HG03342 (cell line): Measurements from ENCODE around the gene FAM200A.
A peak's percentile ranks its signal among the peaks of the same experiment; 100 is the strongest.
"Not testable (repeated sequence)": the region's sequence is repeated elsewhere in the genome, so short reads cannot be mapped to it uniquely, and the experiment has no call there.

ENCODE experiments used
- ATAC-seq: cut with Tn5 transposase; IDR thresholded peaks from one replicate; pipeline ENCODE4 v1.9.1; 2021; ENCODE audit warnings: mild to moderate bottlenecking, moderate library complexity; ENCODE audit not compliant: unreplicated experiment

Gene FAM200A

DNA sequence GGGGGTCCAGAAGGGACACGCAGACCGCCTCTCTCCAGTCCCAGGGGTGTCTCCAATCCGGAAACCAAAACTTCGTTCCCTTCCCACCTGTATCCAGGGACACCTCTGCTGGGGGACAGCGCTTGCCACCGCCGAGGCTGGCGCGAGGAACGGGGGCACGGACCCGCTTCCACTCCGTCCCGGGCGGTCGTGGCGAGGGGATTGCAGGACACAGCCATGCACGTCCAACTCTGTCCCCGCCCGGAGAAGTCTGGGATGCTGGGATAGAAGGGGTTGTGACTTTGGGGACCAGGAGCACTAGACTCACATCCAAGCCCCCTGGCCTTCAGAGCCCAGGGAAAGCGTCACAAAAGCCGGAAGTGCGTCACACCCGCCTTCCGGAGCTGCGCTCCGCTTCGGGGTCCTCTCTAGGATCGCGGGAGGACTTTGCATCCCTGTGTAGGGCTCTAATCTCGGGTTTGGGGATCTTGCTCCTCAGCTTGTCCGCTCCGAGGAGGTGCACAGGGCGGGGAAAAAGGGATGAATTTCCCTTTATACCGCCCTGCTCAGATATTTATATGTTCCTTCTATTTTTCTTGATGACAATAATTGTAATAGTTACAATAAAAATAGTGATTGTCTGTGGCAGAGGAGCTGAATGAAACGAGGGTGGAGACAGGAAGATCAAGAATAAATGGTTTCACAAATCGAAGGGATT, at the start of gene FAM200A:
FAM200A (minus strand) TSS at position 348 of the 697 bp plus-strand sequence. CDS start 3,707 bp downstream, outside the sequence.
- ATAC-seq: peak; percentile 94

DNA sequence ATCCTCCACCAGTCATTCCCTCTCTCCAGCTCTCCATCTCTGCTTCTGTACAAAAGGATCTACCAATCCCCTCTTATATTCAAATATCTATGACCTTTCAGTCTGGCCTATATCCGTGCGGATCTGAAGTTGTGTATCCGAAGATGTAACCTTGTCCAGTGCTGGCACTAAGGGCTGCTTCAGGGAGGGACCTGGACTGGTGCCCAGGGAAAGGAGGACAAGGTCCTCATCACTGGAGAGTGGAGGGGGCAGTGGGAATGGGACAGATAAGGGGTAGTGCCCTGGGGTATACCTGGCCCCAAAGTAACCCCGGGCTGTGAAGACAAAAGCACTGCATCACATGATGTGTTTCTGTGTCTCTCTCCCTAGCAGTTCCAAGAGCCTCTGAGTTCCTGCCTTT, 47.9 kb upstream of the FAM200A start:
- ATAC-seq: no peak

DNA sequence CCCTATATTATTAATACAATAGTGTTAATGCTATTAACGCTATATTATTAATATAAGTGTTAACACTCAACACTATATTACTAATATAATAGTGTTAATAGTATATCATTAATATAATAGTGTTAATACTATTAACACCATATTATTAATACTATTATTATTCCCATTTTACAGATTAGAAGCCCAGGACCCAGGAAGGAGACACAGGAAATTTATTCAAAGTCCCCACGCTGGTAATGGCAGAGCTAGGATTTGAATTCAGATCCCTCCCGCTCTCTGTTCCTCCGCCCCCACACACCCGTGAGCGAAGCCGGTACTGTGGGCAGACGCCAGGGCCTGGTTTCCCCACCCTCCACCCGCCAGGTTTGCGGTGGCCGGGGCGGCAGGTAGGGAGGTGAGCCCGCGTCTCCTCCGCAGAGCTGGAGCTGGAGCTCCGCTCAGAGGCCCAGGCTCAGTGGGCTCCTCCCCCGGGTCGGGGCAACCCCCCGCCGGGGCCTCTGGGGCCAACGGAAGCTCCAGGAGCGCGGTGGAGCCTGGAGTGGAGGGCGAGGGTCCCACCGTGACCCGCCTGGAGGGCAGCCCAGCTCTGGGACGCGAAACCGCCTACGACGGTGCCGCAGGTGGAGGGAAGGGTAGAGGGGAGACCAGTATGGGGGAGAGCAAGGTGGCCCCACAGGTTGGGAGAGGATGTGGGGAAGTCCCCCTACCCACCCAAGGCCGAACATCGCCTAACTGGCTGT, 46.0 kb upstream of the FAM200A start, which contains the start of gene TMEM225B:
TMEM225B (plus strand) TSS at position 506 of the 740 bp plus-strand sequence. CDS start 6,122 bp downstream, outside the sequence.
- no peak for ATAC-seq

DNA sequence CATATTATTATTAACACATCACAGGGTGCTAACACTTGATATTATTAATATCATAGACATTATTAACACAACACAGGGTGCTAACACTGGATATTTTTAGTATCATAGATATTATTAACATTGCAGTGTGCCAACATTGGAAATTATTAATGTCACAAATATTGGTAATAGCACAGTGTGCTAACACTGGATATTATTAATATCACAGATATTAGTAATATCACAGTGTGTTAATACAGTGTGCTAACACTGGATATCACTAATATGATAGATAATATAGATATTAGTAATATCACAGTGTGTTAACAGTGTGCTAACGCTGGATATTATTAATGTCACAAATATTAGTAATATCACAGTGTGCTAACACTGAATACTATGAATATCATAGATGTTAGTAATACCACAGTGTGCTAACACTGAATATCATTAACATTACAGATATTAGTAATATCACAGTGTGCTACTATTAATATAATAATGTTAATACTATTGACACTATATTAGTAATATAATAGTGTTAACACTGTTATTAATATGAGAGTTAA, 44.6 kb upstream of the FAM200A start:
- ATAC-seq: no peak

DNA sequence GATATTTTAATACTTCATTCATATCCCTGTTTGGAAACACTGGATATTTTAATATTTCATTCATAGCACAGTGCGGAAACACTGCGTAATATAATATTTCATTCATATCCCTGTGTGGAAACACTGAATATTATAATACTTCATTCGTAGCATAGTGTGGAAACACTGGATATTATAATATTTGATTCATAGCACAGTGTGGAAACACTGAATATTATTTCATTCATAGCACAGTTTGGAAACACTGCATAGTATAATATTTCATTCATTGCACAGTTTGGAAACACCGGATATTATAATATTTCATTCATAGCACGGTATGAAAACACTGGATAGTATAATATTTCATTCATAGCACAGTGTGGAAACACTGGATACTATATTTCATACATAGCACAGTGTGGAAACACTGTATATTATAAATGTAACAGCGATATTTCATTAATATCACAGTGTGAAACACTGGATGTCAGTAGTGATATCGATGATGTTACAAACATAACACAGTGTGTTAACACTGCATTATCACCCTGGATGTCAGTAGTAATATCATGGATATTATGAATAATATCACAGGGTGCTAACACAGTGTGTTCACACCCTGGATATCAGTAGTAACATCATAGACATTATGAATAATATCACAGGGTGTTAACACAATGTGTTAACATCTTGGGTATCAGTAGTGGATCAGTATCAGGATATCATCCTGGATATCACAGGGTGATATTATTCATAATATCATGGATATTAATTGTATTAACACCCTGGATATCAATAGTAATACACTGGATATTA, 43.2 kb upstream of the FAM200A start:
- ATAC-seq: no peak

DNA sequence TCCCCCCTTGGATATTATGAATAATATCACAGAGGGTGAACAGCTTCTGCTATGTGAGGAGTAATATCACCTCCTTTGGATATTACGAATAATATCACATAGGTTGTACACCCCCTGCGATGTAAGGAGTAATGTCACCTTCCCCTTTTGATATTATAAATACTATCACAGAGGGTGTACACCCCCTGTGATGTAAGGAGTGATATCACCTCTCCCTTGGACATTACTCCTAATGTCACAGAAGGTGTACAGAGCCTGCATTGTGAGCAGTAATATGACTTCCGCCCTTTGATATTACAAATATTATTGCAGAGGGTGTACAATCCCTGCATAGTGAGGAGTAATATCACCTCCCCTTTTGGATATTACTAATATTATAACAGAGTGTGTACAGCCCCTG, 37.0 kb upstream of the FAM200A start:
- ATAC-seq: no peak

DNA sequence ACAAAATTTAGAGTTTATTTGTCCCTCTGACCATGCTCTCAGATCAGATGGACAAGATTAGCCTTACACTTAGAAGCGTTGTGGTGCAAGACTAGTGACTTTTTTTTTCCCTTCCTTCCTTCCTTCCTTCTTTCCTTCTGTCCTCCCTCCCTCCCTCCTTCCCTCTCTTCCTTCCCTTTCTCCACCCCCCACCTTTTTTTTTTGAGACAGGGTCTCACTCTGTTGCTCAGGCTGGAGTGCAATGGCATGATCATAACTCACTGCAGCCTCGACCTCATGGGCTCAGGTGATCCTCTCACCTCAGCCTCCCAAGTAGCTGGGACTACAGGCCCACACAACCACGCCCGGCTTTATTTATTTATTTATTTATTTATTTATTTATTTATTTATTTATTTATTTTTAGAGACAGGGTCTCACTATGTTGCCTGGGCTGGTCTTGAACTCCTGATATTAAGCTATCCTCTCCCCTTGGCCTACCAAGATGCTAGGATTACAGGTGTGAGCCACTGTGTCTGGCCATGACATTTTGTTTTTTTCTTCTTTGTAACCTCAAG, 28.9 kb upstream of the FAM200A start:
- ATAC-seq: not testable (repeated sequence)

DNA sequence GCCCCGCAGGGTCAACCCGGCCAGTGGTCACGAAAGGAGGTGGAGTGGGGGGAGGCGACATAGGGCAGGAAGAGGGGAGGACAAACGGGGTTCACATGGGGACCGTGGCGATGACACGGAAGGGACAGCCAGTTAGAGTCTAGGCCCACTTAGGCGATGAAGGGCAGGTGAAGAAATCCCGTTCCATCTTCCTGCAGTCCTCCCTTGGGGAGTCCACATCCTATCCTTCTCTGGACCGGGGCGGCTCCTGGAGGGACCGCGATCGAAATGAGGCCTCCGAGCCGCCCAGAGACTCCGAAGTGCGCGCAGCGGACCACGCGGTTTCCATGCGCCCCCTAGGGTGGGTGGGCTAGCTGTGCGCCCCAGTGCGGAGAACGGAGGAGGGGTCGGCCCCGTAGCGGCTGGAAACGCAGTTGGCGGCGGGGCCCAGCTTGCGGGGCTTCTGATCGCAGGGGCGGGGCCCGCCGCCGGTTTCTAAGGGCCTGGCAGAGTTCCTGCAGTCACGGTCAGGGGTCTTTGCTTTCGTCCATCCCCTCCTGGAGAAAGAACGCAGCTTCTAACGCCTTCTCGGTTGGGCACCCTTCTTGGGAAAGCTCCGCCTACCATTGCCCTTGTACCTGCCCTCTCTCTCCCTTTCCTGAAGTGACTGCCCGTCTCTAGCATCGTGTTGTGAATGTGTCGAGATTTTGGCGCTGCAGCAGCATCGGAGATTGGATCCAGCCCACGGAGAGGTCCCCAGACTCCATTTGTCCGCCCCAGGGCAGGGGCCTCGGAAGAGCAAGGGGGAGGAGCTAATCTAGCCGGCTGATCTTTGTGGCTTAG, 28.3 kb upstream of the FAM200A start:
- no peak for ATAC-seq

DNA sequence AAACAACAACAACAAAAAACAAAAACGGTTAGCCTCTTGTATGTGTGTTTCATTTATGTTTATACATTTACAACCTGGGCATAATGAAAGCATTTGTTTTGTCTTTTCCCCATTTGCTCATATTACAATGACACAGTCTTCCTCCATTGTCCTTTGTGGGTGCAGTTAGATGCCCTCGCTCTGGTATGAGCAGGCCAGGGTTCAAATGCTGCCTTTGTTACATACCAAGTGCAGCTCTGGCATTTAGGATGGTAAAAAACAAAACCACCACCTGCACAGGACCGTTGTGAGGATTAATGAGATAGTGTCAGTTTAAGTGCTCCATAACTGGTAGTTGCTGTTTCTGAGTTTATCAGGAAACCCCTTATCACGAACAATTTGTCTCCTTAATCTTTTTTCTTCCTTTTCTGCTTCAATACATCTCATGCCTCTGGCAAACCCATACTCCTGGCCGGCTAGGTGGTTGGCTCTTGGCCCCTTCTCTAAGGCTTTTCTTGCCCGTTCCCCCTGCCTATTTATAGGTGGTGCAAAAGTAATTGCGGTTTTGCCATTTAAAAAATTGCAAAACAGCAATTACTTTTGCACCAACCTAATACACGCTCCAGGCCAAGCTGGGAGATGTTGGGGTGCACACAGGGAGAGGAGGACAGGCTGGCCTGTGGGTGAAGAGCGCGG, 27.5 kb upstream of the FAM200A start:
- no peak for ATAC-seq

DNA sequence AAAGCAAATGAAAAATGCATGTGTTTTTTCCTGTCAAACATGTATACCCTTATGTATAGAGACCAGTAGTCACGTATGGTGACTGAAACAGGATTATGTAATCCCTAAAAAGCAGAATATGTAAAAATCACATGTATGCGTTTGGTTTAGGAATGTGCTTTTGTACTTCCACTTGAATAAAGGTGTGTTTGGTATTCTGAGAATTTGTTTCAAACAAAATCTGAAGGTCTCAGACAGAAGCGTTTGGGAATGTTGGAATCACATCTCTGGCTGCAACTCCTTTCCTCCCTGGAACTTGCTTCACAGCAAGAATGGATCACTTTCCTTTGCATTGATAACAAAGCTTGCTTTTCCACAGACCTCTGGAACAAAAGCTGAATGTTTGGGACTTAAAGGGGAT, 24.3 kb upstream of the FAM200A start:
- no peak for ATAC-seq

DNA sequence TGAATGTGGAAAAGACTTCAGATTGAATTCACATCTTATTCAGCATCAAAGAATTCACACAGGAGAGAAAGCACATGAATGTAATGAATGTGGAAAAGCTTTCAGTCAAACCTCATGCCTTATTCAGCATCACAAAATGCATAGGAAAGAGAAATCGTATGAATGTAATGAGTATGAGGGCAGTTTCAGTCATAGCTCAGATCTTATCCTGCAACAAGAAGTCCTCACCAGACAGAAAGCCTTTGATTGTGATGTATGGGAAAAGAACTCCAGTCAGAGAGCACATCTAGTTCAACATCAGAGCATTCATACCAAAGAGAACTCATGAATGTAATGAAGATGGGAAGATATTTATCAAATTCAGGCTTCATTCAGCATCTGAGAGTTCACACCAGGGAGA, 21.3 kb upstream of the FAM200A start:
- ATAC-seq: no peak

DNA sequence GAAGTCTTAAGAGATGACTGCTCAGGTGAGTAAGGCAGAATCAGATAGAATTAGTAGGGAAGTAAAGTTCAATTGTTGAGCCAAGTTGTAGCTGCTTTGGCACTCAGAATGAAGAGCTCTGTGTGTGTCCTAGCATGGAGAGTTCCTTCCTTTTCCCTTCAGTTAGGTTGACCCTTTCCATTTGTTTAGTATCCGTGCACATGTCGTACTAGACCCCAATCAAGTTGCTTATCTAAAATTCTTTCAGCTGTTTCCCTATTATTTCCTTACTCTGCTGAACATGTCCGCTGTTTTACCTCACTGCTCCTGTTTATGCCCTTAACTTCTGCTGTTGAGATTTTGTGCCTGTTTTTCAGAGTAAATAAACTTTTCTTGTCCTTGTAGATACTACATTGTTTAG, 19.9 kb upstream of the FAM200A start:
- ATAC-seq: no peak

DNA sequence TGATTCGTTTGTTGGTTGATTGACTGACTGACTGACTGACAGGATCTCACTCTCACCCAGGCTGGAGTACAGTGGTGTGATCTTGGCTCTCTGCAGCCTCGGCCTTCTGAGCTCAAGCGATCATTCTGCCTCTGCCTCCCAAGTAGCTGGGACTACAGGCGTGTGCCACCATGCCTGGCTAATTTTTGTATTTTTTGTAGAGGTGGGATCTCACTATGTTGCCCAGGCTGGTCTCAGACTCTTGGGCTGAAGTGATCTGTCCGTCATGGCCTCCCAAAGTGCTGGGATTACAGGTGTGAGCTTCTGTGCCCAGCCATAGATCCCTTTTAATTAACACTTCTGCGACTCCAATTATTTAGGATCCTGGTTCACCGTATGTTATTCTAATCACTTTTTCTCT, 16.9 kb upstream of the FAM200A start:
- not testable (repeated sequence) for ATAC-seq

DNA sequence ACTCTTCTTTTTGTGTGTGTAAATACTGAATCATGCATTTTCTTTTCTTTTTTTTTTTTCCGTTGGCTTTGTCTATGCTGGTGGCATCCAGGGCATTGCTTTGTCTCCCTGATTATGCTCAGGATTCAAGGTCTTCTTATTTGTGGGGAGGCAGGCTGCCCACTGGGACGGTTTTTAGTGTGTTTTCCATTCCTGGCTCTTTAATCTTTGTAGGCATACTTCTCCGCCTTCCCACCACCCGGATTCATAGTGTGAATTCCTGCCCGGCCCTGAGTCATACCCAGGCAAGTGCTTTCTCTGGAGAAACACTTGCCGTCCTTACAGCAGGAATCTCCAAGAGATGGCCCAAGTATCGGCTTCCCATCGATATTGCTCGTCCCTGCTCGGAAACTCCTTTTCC, 11.7 kb upstream of the FAM200A start:
- ATAC-seq: no peak

DNA sequence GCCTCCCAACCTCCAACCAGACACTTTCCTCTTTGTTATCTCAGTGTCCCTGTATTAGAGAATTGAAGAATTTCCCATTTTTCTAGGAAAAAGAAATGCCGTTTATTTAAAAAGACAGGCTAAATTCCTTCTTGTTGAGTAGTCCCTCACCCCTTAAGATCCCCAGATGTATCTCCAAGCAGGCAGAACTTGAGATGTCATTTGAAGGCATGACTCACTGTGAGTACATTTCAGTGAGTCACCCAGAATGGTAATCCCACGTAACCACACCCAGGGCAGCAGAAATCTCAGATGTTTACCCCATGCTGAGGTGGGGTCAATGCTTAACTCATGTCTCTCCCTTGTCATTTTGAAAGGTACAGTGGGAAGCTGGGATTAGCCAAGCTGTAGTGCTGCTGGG, 10.9 kb upstream of the FAM200A start:
- no peak for ATAC-seq

DNA sequence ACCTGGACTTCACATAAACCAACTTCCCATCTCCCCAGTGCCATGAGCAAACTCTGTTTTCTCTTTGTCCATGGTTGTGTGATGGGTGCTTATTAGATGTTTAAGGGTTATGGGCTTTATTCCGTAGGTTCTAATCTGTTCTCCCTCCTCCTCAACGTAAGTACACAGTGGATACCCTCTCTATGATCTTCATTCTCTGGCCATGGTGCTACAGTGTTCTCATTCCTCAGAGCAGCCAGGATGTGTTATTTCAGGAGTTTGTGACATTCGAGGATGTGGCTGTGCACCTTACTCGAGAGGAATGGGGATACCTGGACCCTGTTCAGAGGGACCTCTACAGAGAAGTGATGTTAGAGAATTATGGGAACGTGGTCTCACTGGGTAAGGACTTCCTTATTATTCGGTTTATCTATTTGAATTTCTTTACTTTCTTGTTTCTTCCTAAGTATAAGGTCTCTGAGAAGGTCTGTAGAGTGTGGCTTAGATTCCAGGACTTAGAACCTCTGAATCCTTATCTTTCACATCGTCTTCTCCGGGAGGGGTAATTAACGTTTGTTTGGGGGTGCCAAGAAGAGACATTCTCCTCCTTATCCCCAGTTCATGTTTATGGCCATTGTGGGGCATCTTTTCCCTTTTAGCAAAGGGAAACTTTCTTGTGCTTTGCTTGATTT, 10.3 kb upstream of the FAM200A start:
- no peak for ATAC-seq

DNA sequence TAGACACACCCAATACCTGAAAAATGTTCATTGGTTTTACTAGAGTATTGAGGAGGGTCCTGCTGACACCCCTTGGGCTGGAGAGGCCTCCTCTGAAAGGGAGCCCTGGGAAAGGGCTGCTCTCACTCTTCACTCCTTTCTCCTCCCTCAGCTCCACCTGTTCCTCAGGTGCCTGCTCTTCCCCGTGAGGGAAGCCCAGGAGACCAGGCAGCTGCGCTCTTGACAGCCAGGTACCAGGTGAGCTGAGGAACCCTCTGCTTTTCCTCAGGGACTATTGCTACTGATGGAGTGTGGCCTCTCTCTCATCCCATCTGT, 9.8 kb upstream of the FAM200A start:
- no peak for ATAC-seq

DNA sequence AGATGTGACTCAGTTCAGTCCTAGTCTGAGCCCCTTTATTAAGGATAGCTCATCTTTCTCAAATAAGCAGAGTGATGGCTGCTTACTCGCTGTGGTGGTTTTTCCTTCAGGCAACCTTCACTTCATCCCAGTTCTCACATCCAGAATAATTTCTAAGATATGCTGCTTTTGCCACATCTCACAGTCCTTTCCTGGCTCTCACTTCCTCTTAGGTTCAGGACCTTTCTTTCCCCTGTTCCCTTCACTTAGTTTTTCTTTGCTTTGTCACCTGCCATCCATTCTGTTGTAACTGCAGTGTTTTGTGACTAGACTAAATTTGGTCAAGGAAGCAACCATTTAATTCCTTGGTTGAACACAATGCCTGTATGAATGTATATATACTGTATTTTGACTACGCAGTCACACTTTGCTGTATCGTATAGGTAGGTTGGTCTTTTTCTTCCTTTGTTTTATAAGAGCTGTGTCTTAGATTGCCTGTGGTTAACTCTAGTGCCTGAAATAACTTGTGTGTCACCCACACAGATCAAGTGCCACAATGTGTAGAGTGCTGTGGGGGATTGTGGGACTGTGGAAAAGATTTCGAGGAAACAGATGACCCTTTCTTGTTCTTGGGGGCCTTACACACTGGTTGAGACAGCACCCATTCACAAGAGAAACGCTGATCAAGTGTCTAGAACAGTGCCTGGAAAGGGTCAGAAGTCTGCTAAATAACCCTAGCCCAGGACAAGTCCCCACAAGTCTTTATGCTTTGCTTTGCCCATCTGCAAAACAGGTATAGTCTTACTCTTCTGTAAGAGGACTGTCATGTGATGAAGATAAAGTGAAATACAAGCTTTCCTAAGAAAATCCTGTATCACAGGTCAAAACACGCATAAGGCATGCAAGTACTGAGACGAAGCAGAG, 9.2 kb upstream of the FAM200A start:
- ATAC-seq: no peak
